GM18505 (cell line): ENCODE measurements around the gene DBF4.
A peak's percentile ranks its signal among the peaks of the same experiment; 100 is the strongest.
"Not testable (repeated sequence)": the region's sequence is repeated elsewhere in the genome, so short reads cannot be mapped to it uniquely, and the experiment has no call there.

Experiments
- ATAC-seq: cut with Tn5 transposase; IDR thresholded peaks from one replicate; pipeline ENCODE4 v1.9.1; 2021; ENCODE audit not compliant: unreplicated experiment
- POLR2A ChIP-seq: IDR thresholded peaks from 4 replicates; pipeline ENCODE4 v1.6.1; 2011; ENCODE audit warnings: borderline replicate concordance; ENCODE audit not compliant: insufficient read depth, insufficient read length; ENCODE audit errors: extremely low read depth

Gene DBF4

GRCh38 chr7:87874066-87874465, 2.2 kb upstream of the DBF4 start:
- ATAC-seq, result no peak

GRCh38 chr7:87875151-87876039, 898 bp upstream of the DBF4 start:
- TF ChIP-seq POLR2A, result no peak
- ATAC-seq, result peak; percentile 17

More at GRCh38 chr7:87874066-87874465, 2.2 kb upstream of the DBF4 start:
- no peak for TF ChIP-seq POLR2A

- TF ChIP-seq POLR2A, result no peak
- no peak for ATAC-seq
Measured at GRCh38 chr7:87876869-87877234, 559 bp downstream of the DBF4 start.

GRCh38 chr7:87877366-87878040, 1.2 kb downstream of the DBF4 start:
- no peak for ATAC-seq
- no peak for TF ChIP-seq POLR2A

GRCh38 chr7:87878208-87878735, 2.0 kb downstream of the DBF4 start:
- TF ChIP-seq POLR2A, result no peak
- no peak for ATAC-seq

GRCh38 chr7:87882151-87882937, 6.1 kb downstream of the DBF4 start:
- no peak for ATAC-seq
- TF ChIP-seq POLR2A, result no peak

GRCh38 chr7:87885018-87885417, 8.7 kb downstream of the DBF4 start:
- ATAC-seq, result no peak
- no peak for TF ChIP-seq POLR2A

GRCh38 chr7:87886875-87887274, 10.6 kb downstream of the DBF4 start:
- ATAC-seq, result no peak
- no peak for TF ChIP-seq POLR2A

GRCh38 chr7:87895363-87895762, 19.1 kb downstream of the DBF4 start:
- TF ChIP-seq POLR2A, result no peak
- ATAC-seq, result no peak

- no peak for ATAC-seq
- no peak for TF ChIP-seq POLR2A
Measured at GRCh38 chr7:87899255-87899654, 23.0 kb downstream of the DBF4 start.

GRCh38 chr7:87907136-87907906, 31.0 kb downstream of the DBF4 start:
- not testable (repeated sequence) for ATAC-seq

- ATAC-seq, result not testable (repeated sequence)
Measured at GRCh38 chr7:87908814-87909213, 32.5 kb downstream of the DBF4 start.

- no peak for TF ChIP-seq POLR2A
- no peak for ATAC-seq
Measured at GRCh38 chr7:87912121-87912520, 35.8 kb downstream of the DBF4 start.
